ENCODE data around the gene LIN37.

- TF ChIP-seq CTCF (optimal IDR thresholded peaks at IDR 0.05 in 1 of 3, IDR thresholded peaks at IDR 0.05 in 1 of 3, conservative IDR thresholded peaks at IDR 0.05 in 1 of 3; ENCODE audit: extremely low read depth in 1 of 3, insufficient read depth in 2 of 3, low read length in 3 of 3) (no peak), EZH2 (IDR thresholded peaks at IDR 0.05; ENCODE audit: low read length) (no peak)
These were observed 26.1 kb downstream of the LIN37 start for GRCh38 chr19:35774274-35775045.
